GM19023 (cell line): ENCODE measurements around the gene ARHGEF16.

Experiments used
- ATAC-seq: cut with Tn5 transposase; IDR thresholded peaks from one replicate; pipeline ENCODE4 v1.9.1; 2021; ENCODE audit warnings: mild to moderate bottlenecking, moderate library complexity; ENCODE audit not compliant: unreplicated experiment

Gene ARHGEF16

GRCh38 chr1:3436451-3436850 is 18.0 kb upstream of the ARHGEF16 start:
- no peak for ATAC-seq

GRCh38 chr1:3436901-3437300 is 17.6 kb upstream of the ARHGEF16 start:
- no peak for ATAC-seq

- no peak for ATAC-seq
Observed at GRCh38 chr1:3438661-3439180, 15.7 kb upstream of the ARHGEF16 start.

- no peak for ATAC-seq
Observed at GRCh38 chr1:3439346-3440299, 14.8 kb upstream of the ARHGEF16 start.

GRCh38 chr1:3440300-3440681 is 14.2 kb upstream of the ARHGEF16 start:
- ATAC-seq: no peak

- no peak for ATAC-seq
Observed at GRCh38 chr1:3440711-3441409, 13.6 kb upstream of the ARHGEF16 start.

GRCh38 chr1:3441410-3441847 is 13.0 kb upstream of the ARHGEF16 start:
- ATAC-seq: no peak

- ATAC-seq: no peak
Observed at GRCh38 chr1:3441880-3442279, 12.6 kb upstream of the ARHGEF16 start.

- no peak for ATAC-seq
Observed at GRCh38 chr1:3442331-3442730, 12.1 kb upstream of the ARHGEF16 start.

- no peak for ATAC-seq
Observed at GRCh38 chr1:3442901-3443300, 11.6 kb upstream of the ARHGEF16 start.

GRCh38 chr1:3443807-3444206 is 10.7 kb upstream of the ARHGEF16 start:
- ATAC-seq: no peak

GRCh38 chr1:3444298-3444697 is 10.2 kb upstream of the ARHGEF16 start:
- ATAC-seq: no peak

GRCh38 chr1:3444736-3445135 is 9.7 kb upstream of the ARHGEF16 start:
- no peak for ATAC-seq

- ATAC-seq: no peak
Observed at GRCh38 chr1:3450202-3450863, 4.1 kb upstream of the ARHGEF16 start.

- ATAC-seq: no peak
Observed at GRCh38 chr1:3450983-3451382, 3.5 kb upstream of the ARHGEF16 start.

GRCh38 chr1:3451994-3452865 is 2.2 kb upstream of the ARHGEF16 start:
- no peak for ATAC-seq

GRCh38 chr1:3452866-3453175 is 1.6 kb upstream of the ARHGEF16 start:
- ATAC-seq: no peak

- no peak for ATAC-seq
Observed at GRCh38 chr1:3453203-3453761, 1.2 kb upstream of the ARHGEF16 start.

- ATAC-seq: no peak
Observed at GRCh38 chr1:3454811-3455618, 550 bp downstream of the ARHGEF16 start.
